ENCODE data around the gene MAGI3.
A peak's percentile ranks its signal among the peaks of the same experiment; 100 is the strongest.

Gene MAGI3

GRCh38 chr1:113669988-113670387, 279.7 kb downstream of the MAGI3 start:
- DNase-seq (ENCODE audit: low read depth): no peak
- TF ChIP-seq CTCF (IDR thresholded peaks at IDR 0.05; ENCODE audit: insufficient read depth, low read depth, low read length, missing control alignments): no peak

GRCh38 chr1:113670650-113671049, 280.3 kb downstream of the MAGI3 start:
- TF ChIP-seq CTCF (IDR thresholded peaks at IDR 0.05; ENCODE audit: insufficient read depth, low read depth, low read length, missing control alignments): no peak
- H3K4me3 ChIP-seq (ENCODE audit: low read length): no peak overlapping the region
- DNase-seq (ENCODE audit: low read depth): no peak

More at GRCh38 chr1:113669988-113670387, 279.7 kb downstream of the MAGI3 start:
- no peak overlapping the region for H3K4me3 ChIP-seq (ENCODE audit: low read length)

GRCh38 chr1:113672491-113672890, 282.2 kb downstream of the MAGI3 start:
- no peak for TF ChIP-seq CTCF (IDR thresholded peaks at IDR 0.05; ENCODE audit: insufficient read depth, low read depth, low read length, missing control alignments)
- no peak for DNase-seq (ENCODE audit: low read depth)
- no peak overlapping the region for H3K4me3 ChIP-seq (ENCODE audit: low read length)

GRCh38 chr1:113674591-113674990, 284.3 kb downstream of the MAGI3 start:
- peak; percentile 73 for DNase-seq (ENCODE audit: low read depth)
- no peak for TF ChIP-seq CTCF (IDR thresholded peaks at IDR 0.05; ENCODE audit: insufficient read depth, low read depth, low read length, missing control alignments)
- H3K4me3 ChIP-seq (ENCODE audit: low read length): no peak overlapping the region

GRCh38 chr1:113675302-113675701, 285.0 kb downstream of the MAGI3 start:
- H3K4me3 ChIP-seq (ENCODE audit: low read length): no peak overlapping the region
- TF ChIP-seq CTCF (IDR thresholded peaks at IDR 0.05; ENCODE audit: insufficient read depth, low read depth, low read length, missing control alignments): no peak
- peak; percentile 59 for DNase-seq (ENCODE audit: low read depth)

GRCh38 chr1:113676524-113676923, 286.2 kb downstream of the MAGI3 start:
- H3K4me3 ChIP-seq (ENCODE audit: low read length): no peak overlapping the region
- no peak for TF ChIP-seq CTCF (IDR thresholded peaks at IDR 0.05; ENCODE audit: insufficient read depth, low read depth, low read length, missing control alignments)
- DNase-seq (ENCODE audit: low read depth): no peak
